HG03432 (cell line): ENCODE results near the gene KIRREL3.

Experiments
- ATAC-seq: cut with Tn5 transposase; IDR thresholded peaks from one replicate; pipeline ENCODE4 v1.9.1; 2021; ENCODE audit warnings: mild to moderate bottlenecking, moderate library complexity; ENCODE audit not compliant: unreplicated experiment

The KIRREL3 gene

DNA sequence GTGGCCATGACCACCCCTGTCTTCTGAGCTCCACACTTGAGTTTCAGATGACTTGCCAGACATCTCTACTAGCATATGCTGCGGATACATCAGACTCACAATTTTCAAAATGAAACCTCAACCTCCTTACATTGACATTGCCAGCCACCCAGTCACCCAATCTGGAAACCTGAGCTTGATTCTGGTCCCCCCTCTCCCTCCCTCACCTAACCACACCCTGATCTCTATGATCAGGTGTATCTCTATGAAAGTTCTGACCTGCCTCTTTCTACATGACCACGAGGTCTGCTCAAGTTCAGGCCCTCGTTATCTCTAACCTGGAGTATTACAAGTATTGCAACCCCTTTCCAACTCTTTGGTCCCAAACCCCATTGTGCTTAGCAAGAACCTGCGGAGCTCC lies 254.1 kb downstream of the KIRREL3 start:
- ATAC-seq = no peak

DNA sequence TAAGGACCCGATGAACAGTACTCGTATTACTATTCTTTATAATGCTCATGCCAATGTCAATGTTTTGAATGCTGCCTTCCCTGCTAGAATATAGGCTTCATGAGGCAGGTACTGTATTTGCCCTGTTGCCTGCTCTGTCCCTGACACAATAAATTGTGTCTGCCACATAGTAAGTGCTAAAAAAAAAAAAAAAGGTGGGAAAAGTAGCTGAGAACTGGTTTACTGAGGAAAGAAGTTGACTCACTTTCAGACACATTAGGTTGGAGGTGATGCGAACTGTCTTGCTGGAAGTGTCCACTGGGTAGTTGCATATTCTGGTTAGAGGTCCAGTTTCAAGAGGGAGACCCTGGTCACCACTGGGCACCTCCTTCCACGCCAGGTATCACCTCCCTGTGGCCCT lies 255.9 kb downstream of the KIRREL3 start:
- ATAC-seq = no peak

DNA sequence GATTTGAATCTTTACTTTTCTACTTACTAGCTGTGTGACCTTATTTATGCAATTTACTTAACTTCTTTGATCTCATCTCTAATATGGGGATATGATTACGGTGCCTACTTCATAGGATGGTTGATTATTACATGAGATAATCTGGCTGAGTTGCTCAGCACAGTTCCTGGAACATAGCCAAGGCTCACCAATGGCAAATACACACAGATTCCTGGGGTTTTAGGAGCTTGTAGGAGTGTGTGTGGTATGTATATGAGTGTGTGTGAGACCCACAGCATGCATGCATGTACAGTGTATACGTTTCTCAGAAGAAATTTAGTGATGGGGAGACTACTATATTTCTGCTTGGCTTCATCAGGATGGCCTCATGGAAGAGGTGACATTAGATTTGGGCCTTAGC lies 256.9 kb downstream of the KIRREL3 start:
- no peak for ATAC-seq

DNA sequence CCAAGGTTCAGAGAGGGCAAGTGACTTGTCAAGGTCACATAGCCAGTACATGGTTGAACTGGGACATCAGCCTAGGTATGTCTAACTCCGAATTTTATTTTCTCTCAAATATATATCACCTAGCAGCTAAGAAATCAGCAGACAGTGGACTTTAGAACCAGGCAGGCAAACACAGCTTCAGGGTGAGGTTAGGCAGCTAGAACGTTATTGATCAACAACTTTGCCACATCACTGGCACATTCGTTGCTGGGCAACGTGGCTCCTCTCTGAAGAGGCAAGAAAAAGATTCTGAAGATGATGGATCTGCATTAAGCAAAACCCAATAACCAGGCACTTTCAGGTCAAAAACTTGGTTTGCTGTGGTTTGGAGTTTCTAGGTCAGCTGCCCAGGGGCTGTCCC lies 258.0 kb downstream of the KIRREL3 start:
- ATAC-seq = no peak

DNA sequence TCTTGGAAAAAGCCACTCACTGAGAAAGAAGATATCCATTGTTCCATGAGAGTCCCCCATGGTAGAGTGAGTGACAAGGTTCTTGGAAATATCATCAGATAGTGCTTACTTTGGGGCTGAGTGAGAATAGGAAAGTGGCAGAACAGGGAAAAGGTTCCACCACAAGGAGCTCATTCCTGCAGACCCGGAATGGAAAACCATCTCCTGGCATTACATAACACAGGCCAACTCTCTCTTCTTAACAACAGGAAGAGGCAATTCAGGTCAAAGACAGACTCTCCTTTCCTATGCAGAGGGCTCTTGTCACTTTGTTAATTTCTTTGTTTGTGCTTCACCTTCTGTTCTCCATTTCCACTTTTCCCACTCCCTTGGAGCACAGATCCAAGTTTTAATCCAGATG lies 259.7 kb downstream of the KIRREL3 start:
- no peak for ATAC-seq

DNA sequence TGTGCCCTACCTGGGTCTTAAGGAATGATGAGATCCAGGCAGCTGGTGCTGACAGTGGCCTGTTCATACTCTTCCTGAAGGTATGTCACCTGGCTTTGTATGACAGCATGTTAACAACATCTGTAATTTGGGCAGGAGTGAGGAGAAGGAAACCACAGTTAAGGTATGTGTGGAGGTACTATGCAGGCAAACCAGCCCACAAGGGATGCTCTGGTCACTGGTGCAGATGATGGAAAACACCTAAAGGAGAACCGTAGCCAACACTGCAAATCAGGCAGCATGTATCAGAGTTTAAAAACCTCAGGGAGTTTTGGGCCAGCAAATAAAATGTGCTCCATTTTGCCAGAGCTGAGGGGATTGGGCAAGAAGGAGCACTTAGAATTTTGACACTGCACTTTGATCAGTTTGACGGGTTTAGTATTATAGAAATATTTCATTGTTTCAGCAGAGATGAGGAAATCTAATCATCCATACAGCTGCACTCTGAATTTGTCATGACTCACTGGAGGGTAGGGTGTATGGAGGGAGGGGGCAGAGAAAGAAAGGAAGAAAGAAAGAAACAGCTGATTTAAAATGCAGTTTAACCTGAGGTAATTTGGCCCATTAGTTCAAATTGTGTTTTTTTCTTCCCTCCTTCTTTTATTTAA lies 260.9 kb downstream of the KIRREL3 start:
- ATAC-seq = no peak

DNA sequence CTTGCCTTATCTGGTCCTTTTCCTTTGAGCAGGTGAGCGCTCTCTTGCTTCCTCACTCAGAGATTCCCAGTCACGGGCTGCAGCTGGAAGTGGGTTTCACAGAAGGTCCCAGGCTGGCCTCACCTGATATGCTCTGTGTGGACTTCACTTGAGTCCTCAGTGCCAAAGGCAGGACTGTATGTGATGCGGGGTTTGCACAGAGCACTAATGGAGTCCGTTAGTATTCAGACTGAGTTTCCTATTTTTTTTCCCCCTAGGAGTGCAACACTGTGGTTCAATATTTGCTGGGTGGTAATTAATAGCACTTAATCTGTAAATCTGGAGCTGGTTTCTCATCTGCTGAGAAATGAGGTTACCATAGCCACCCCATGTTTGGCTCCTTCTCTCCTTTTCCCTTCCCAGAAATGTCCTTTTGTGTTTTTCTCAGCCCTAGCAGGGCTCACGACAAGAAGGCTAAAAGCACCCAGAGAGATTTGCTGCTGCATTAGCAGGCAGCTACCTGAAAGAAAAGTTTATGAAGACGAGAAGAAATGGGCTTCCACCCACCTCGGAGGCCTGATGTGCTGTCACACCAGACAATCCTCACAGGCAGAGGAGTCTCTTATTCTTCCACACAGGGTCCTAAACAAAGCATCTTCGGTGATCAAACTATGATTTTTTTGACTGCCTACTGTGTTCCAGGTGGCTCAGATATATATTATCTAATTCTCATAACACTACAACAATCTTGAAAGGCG lies 262.1 kb downstream of the KIRREL3 start:
- no peak for ATAC-seq

DNA sequence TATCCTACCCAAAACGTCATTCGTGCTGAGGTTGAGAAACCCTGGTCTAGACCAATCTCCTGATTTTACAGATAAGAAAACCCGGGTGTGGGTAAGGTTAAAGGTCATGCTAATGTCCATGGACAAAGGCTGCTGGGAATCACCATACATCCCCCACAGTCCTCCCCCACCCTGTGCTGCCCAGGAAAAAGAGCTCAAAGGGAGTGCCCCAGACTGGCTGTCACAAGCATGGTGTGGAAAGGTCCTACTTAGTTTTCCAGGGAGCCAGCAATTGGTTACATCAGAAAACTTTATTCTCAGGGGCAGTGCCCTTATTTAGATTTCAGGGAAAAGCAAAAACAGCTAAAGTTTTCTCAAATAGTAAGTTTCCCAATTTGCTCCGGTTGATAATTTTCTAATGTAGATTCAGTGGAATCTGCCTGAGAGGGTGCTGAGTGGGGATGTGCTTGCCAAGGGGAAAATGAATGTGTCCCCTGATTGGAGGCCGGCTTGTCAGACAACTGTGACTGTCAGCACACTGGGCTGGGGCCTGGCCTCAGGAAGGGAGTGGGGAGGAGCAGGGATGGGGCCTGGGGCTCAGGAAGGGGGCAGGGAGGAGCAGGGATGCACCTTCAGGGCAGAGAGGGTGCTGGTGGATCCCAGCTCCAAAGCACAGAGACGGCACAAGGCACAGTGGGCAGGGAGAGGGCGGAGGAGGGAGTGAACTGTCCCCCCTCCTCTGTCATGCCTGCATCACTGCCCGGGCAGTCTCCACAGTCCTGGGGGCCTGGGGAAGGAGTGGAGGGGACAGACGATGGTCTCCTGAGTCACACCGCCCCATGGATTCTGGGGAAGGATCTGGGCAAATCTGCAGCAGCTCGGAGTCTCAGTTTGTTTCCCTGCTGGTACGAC lies 263.6 kb downstream of the KIRREL3 start:
- ATAC-seq = no peak

DNA sequence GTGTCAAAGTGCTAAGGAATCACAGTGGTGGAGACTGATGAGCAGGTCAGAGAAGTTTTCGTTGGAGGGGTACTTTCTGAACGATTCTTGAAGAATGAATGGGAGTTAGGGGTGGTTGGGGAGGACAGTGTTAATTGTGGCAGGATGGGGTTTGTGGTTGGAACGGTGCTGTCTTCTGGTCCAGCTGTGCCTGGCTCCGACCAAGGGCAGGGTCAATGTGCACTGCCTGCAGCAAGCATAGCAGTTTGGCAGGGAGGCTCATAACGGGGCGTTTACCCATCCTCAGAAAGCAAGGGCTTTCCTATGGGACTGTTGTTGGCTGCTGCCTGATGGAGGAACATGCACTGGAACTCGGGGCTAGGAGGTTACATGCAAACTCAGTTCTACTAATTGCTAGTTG lies 265.8 kb downstream of the KIRREL3 start:
- no peak for ATAC-seq

DNA sequence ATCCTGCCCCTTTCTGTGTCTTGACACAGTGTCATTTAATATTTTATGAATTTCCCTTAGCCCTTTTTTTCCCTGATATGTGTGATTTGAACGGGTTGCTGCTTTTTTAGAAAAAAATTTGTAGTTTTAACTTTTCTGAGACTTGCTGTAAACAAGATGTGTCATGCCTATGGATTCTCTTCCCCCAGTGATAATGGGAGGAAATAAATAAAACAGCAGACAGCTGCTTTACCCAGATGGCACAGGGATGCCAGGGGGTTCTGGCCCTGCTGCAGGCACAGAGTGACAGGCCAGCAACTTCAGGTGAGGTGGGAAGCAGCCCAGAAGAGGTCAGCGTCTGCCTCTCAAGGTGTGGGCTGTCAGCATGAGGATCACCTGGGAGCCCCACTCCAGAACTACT lies 266.9 kb downstream of the KIRREL3 start:
- ATAC-seq = no peak

DNA sequence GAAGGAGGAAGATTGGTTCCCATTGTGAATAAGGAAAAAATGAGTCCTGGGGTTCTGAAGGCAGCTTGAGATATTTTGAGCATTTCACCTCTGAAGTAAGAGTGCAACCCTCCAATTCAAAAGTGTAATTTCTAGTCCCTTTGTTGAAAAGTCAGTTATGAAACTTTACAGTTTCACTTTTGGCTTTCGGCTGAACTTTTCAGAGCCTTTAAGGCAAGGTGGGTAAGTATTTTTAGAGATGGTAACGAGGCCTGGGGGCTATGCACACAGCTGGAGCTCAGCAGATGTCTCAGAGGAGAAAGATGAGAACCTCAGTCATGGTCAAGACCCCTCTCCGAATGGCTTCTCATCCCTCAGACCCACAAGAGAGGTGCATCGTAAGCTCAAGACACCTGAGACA lies 267.6 kb downstream of the KIRREL3 start:
- peak; percentile 85 for ATAC-seq

DNA sequence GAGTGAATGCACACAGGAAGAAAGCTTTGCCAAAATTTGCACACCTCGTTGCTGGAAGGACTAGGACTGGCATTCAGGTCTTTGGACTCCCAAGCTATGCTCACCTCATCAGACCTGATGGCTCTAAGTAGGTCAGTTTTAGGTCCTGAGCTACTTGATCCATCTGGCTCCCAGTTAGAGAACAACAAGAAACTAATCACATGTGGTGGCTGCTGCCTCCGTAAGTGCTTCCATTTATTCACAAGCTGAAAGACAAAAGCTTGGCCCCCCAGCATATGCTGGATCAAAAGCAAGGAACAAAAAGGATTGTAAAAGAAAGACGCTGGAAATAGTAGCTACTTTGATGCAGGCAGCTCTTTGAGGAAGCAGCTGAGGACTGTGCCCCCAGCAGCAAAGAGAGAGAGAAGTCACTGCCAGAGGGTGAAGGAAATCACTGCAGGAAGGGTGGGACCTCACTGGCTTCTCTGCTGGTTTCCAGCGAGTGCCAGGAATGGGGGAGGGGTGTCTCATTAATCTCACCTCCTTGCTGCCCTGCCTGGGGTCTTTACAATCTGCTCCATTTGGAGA lies 268.9 kb downstream of the KIRREL3 start:
- ATAC-seq = no peak

DNA sequence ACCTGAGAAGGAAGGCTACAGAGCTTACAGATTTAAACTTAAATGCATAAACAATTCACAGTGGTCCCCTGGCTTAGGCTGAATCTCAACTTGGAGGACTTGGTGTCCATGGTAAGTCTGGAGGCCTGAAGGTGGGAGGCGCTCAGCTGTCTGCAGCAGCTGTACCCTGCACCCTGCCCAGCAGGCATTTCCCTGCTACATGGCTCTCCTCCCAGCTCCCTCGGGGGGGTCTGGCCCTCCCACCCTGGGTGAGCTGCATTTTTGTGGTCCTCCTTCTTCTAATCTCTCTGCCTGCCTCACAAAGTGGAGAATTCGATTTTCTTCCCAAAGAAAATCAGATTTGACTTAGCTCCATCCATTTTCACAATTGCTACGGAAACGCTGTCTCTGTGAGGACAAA lies 273.2 kb downstream of the KIRREL3 start:
- no peak for ATAC-seq

DNA sequence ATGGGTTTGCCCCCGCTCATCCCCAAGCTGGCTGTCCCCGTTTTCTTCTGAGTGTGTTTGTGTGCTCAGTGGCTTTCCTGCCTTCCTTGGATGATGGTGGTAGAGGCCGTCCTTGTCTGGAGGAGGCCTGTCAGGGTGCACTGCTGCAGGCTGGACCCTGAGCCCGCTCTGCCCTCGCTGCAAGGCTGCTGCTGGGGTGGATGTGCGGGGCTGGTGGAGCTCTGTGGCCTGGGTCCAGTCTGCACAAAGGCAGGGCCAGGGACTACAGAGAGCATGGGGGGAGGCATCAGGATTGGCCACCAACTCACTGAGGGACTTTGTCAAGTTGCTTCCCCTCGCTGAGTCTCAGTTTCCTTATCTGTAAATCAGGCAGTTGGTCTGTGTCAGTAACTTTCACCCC lies 275.0 kb downstream of the KIRREL3 start:
- no peak for ATAC-seq

DNA sequence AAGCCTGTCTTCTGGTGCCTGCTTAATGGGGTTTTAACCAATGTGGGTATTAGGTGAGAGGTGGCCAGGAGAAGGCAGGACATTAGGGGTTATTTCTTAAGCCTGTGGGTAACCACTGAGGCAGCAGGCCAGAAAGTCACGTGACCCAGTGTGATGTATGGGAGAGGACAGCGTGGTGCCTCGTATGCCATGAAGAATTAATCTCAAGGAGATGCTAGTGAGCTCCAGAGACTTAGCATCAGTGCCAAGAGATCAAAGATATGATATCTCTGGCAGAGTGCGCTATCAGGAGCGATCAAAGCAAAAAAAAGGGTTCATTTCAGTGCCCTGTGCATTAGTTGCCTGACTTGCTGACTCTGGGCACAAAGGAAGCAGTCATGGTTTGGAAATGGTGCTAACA lies 275.5 kb downstream of the KIRREL3 start:
- no peak for ATAC-seq

DNA sequence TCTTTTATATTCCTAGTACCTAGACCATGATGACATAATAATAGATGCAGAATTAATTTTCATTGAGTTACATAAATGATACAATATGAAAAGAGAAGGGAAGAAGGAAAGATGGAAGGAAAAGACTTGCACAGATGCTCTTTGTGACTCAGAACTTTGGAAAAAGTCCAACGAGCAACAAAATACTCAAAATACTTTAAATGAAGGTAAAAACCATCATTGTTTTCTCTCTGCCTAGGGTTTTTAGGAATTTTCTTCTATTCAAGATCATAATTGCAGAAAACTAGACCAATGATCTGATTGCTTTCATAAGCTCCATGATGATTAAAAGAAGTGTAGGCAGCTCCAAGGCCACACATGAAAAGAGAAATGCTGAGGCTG lies 276.9 kb downstream of the KIRREL3 start:
- no peak for ATAC-seq

DNA sequence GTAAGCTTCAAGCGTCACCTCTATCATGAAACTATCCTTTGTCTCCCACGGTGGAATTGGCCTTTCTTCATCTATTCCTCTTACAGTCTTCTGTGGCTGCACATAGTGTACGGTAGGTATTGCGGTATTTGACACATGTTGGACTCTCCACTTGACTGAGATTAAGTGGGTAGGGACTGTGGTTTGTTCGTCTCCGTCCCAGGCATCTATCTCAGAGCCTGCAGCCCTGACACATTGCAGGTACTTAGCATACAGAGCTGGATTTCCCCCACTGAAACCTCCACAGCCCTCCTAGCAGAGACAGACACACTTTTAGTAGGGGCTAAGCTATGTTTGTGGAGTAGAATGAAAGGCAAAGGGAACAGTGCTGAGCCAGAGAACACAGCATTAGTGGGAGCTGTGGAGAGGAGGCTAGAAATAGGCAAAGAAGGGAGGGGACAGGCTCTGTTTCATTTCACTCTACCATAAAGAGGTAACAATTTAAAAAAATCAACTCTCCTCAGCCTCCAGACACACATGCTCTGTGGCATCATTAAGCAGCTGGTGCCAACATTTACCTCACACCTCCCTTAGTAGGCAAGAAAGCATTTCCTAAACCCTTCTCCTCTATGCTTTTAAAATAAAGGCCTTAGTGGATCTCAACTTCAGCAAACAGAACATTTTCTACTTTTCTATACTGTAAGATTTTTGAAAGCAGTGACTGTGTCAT lies 277.5 kb downstream of the KIRREL3 start:
- no peak for ATAC-seq

DNA sequence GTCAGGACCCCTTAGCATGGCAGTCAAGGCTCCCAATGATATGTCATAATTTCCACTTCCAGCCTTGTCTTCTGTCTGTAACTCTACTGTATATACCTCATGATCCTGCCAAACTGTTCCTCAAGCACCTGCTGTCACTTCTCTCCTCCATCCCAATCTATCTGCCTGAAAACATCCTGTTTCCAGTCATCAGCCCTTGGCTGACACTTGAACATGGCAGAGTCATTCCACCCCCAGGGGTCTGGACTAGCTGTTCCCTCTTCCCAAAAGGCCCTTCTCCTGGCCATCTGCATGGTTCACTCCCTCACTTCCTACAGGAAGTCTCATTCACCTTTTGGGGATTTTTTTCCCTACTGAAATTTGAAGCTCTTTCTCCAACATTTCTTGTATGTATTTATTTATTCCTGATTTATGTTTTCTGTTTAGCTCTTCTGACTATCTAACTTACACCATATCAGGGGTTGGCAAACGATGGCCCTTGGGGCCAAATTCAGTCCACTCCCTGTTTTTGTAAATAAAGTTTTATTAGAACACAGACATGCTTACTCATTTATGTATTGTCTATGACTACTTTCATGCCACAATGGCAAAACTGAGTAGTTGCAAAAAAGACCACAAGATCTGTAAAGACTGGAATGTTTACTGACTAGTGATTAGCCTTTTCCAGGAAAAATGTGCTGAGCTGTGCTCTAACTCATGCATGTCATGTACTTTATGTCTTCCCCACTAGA lies 278.4 kb downstream of the KIRREL3 start:
- no peak for ATAC-seq

DNA sequence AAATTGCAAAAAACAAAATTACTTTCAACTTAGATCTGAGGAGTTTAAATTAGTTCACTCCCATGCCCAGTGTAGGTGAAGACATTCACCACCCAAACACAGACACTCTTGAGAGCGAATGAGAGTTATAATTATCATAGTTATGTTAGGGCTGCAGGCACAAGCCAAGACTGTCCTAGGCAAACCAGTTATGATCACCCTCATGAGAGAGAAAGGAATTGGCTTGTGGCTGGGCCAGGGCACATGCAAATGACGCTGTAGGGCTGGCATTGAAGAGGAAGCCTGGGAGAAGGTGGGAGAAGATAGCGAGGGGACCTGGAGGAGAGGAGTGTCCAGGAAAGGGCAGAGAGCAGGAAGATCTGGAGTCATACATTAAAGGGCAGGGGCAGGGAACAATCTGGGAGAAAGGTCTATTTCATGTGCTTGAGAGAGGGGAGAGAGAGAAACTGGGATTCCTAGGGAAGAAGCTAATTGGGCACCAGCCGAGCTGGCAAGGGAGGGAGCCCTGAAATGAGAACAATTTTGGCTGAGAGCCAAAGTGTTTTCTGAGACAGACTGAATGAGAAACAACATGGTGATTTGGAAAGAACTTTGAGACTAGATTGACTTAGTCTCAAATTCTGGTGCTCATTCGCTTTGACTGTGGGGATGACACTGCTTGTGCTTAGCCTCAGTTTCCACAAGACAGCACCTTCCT lies 279.9 kb downstream of the KIRREL3 start:
- ATAC-seq = no peak

DNA sequence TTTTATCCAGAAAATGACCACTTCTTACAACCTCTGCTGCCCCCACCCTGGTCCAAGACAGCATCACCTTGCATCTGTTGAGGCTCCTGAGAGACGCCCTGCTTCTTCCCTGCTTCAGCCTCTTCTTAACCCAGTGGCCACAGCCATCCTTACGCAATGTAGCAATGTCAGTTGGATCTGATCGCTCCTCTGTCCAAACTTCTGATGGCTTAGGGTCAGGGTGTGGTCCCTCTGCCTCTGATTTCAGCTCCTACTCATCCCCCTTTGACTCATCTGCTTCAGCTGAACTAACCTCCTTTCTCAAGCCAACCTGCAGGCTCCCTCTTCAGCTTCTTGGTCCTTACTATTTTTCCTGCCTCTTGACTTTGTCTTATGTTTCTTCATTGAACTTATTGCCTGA lies 280.8 kb downstream of the KIRREL3 start:
- ATAC-seq = no peak
